T-helper 17 cell (primary cell): ENCODE results near the gene CCDC182. TPM values are rescaled to one million over a fixed set of nuclear protein-coding genes. Genes with fewer than 3 reads are reported as not detected.

ENCODE experiments used
- ATAC-seq: fragments of 150-1000 bp; cut with Tn5 transposase; 2 replicates; pipeline ENCODE4 v1.10.0; 2021; ENCODE audit warnings: mild to moderate bottlenecking, moderate library complexity
- DNase-seq, 3 donors: peaks; one replicate each; pipeline versions ENCODE4 v3.0.0 to v3.0.0-alpha.2; 2020 to 2021
- H3K9me3 ChIP-seq: one replicate; pipeline ENCODE4 v1.7.0; 2013; ENCODE audit warnings: low read length, mild to moderate bottlenecking; ENCODE audit not compliant: control insufficient read depth, poor library complexity, severe bottlenecking
- H3K27ac Mint-ChIP-seq: one replicate; pipeline ENCODE4 v1.8.0; 2022; ENCODE audit warnings: mild to moderate bottlenecking, moderate library complexity, mixed read lengths
- H3K27me3 Mint-ChIP-seq: one replicate; pipeline ENCODE4 v1.8.0; 2022; ENCODE audit warnings: mixed read lengths
- H3K36me3 Mint-ChIP-seq: one replicate; pipeline ENCODE4 v1.8.0; 2022; ENCODE audit warnings: low read depth, mixed read lengths
- H3K4me1 Mint-ChIP-seq: one replicate; pipeline ENCODE4 v1.8.0; 2022; ENCODE audit warnings: mild to moderate bottlenecking, mixed read lengths
- H3K4me3 Mint-ChIP-seq: one replicate; pipeline ENCODE4 v1.8.0; 2022; ENCODE audit warnings: mild to moderate bottlenecking, moderate library complexity, mixed read lengths
- total RNA-seq, 4 donors: library from RNA in 2 of 4; stranded (reverse) in 2 of 4; gene quantifications; one replicate each; pipeline ENCODE4 v1.2.3 and lab custom pipeline; 2022 to 2026

The CCDC182 gene
- total RNA-seq, 2 donors from 2014 or later = not detected

DNA sequence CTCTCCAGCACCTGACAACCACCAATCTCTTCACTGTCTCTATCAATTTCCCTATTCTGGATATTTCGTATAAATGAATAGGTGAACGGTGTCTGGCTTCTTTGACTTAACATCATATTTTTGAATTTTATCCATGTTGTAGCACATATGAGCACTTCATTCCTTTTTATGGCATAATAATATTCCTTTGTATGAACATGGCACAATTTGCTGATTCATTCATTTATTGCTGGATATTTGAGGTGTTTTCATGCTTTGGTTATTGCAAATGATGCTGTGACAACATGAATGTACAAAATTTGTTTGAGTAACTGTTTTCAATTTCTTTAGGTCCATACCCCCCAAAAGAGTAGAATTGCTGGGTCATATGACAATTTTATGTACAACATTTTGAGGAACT lies 12.0 kb downstream of the CCDC182 start:
- peaks cover 35% of the 10 kb centered on the region for H3K27me3 Mint-ChIP-seq

DNA sequence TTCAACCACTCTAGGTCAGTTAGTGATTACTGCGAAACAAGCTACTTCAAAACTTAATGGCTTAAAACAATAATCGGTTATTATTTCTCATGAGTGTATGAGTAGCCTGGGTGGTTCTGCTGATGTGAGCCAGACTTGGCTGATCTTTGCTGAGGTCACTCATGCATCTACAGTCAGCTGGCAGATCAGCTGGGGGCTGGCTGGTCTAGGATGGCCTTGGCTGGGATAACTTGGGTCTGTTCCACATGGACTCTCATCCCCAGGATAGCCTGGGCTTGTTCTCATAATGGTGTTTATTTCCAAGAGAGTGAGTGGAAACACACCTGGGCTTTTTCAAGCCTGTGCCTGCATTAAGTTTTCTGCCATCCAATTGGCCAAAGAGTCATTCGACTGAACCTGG lies 13.0 kb downstream of the CCDC182 start:
- H3K36me3 Mint-ChIP-seq = peaks cover 2% of the 10 kb centered on the region
- H3K9me3 ChIP-seq = no peaks in the 10 kb centered on the region
- no peak overlapping the region for H3K27ac Mint-ChIP-seq
- peaks cover 8% of the 10 kb centered on the region for H3K4me1 Mint-ChIP-seq
- ATAC-seq (no peak), DNase-seq (no peak)
- H3K27me3 Mint-ChIP-seq = peaks cover 35% of the 10 kb centered on the region
- no peak overlapping the region for H3K4me3 Mint-ChIP-seq

More for the DNA sequence above, 12.0 kb downstream of the CCDC182 start:
- Mint-ChIP-seq H3K4me3 (no peak overlapping the region), H3K4me1 (peaks cover 7% of the 10 kb centered on the region), H3K27ac (no peak overlapping the region), H3K36me3 (peaks cover 2% of the 10 kb centered on the region)
- H3K9me3 ChIP-seq = no peaks in the 10 kb centered on the region
- DNase-seq = no peak
- ATAC-seq = no peak

DNA sequence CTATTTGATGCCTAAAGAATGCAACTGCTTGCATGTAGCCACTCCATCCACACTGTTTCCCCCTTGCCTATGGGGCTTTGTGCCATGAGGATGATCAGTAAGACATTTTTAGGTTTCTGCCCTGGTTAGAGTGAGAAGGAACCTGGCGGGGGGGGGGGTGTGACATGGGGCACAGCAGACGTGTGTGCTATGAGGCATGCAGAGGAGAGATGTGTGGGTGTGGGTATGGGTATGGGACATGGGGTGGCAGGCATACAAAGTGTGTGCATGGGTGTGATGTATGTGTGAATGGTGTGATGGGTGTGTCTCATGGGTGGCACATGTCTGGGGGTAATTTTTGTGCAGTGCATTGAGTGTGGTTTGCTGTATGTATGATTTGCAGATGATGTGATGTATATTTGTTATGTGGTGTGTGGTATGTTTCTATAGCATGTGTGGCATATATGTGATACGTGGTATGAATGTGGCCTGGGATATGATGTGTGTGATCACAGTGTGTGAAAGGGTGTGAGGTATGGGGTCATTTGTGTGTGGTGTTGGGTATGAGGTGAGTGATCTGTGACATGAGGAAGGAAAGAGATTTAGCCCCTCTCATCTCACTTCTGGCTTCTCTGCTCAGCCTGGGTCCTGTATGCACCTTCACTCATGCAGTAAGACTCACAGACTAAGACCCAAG lies 14.9 kb downstream of the CCDC182 start:
- DNase-seq (no peak), ATAC-seq (no peak)
- Mint-ChIP-seq H3K36me3 (peaks cover 2% of the 10 kb centered on the region), H3K27ac (no peak overlapping the region), H3K4me1 (peaks cover 8% of the 10 kb centered on the region), H3K27me3 (peaks cover 41% of the 10 kb centered on the region), H3K4me3 (no peak overlapping the region)
- H3K9me3 ChIP-seq = no peaks in the 10 kb centered on the region

DNA sequence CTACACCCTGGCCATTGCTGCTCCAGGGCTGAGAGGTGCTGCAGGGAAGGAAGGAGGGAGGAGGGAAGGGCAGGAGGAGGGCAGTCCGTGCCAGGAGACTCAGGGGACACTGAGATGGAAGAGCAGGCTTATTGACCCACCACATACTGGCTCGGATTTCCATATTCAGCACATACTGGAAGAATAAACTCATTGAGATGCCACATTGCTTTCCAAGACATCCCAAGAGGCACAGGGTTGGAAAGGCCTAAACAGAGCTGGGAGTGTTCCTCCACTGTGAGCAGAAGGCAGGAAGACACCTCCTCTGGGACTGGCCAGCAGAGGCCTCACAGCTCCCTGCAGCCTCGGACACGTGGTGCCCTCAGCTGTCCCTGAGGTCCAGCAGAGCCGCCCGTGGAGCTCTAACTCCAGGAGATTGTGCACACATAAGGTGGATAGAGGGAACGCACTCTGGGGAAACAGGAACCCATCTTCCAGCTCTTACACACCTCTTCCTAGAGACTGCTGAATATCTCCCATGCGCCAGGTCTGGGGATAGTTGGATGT lies 17.4 kb downstream of the CCDC182 start:
- ATAC-seq (no peak), DNase-seq (no peak)
- Mint-ChIP-seq H3K27ac (no peak overlapping the region), H3K36me3 (peaks cover 2% of the 10 kb centered on the region), H3K27me3 (peaks cover 37% of the 10 kb centered on the region), H3K4me1 (peaks cover 8% of the 10 kb centered on the region), H3K4me3 (no peak overlapping the region)
- H3K9me3 ChIP-seq = no peaks in the 10 kb centered on the region

DNA sequence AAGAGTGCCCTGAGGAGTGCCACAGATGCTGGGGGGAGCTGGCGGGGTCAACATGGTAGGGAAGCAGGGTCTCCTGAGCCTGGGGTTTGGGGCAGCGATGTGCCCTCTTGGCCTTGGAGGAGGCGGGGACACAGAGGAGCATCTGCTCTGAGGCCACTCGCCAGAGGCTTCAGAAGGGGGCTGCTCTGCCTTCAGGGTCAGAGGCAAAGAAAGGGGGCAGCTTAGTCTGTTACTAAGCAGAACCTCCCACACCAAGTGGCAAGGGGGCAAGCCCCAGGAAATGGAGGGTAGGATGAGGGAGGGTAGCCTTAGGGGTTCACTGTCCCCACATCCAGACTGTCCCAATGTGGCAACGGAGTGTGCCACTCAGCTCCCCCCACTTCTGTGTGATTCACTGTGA lies 18.3 kb downstream of the CCDC182 start:
- no peaks in the 10 kb centered on the region for H3K9me3 ChIP-seq
- no peak overlapping the region for H3K27ac Mint-ChIP-seq
- H3K36me3 Mint-ChIP-seq = peaks cover 2% of the 10 kb centered on the region
- ATAC-seq (no peak), DNase-seq (no peak)
- peaks cover 8% of the 10 kb centered on the region for H3K4me1 Mint-ChIP-seq
- H3K27me3 Mint-ChIP-seq = peaks cover 44% of the 10 kb centered on the region
- no peak overlapping the region for H3K4me3 Mint-ChIP-seq

DNA sequence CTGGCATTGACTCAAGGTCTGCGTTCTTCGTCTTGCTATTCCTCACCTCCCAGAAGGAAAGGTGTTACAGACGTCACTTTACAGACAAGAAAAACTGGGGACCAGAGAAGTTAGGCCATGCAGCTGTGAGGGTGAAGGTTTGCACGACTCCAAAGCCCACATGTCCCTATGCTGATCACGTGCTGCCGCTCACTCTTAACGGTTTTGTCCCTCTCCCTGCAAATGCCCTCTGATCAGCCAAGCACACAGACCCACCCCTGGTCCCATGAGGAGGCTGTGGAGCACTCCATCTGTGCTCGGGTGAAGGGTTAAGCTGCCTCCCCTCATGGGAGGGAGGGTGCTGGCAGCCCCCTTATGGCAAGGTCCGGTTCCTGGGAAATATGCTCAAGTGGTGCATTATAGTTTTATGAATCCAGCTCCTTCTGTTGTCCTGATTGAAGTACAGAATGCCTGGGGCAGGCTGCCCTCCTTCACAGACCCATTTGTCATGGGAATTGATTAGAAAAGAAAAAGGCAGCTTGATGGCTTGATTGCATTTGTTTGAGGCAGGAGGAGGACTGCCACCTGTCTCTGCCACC lies 18.8 kb downstream of the CCDC182 start:
- no peaks in the 10 kb centered on the region for H3K9me3 ChIP-seq
- no peak for DNase-seq
- H3K4me3 Mint-ChIP-seq = no peak overlapping the region
- peaks cover 2% of the 10 kb centered on the region for H3K36me3 Mint-ChIP-seq
- peaks cover 41% of the 10 kb centered on the region for H3K27me3 Mint-ChIP-seq
- ATAC-seq = no peak
- peaks cover 8% of the 10 kb centered on the region for H3K4me1 Mint-ChIP-seq
- H3K27ac Mint-ChIP-seq = no peak overlapping the region

DNA sequence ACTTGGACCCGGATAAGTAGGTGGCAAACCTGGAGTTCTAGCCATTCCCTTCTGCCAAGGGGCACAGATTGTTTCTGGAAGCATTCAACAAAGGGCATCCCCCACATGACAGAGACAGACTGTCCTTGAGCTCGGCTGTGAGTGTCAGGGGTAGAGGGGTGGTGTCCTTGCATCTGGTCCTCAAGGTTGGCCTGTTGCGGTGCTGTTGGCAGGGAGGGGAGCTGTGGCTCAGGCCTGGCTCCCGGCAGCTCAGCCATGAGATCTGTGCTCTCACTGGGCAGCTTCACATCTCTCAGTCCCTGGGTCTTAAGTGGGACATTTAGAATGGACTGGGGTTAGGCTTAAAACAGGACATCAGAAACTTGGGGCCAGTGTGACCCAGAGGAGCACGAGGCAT lies 20.4 kb downstream of the CCDC182 start:
- Mint-ChIP-seq H3K36me3 (no peaks in the 10 kb centered on the region), H3K27me3 (peaks cover 28% of the 10 kb centered on the region), H3K4me3 (no peak overlapping the region), H3K4me1 (peaks cover 5% of the 10 kb centered on the region), H3K27ac (no peak overlapping the region)
- ATAC-seq (no peak), DNase-seq (no peak)
- H3K9me3 ChIP-seq = no peaks in the 10 kb centered on the region

DNA sequence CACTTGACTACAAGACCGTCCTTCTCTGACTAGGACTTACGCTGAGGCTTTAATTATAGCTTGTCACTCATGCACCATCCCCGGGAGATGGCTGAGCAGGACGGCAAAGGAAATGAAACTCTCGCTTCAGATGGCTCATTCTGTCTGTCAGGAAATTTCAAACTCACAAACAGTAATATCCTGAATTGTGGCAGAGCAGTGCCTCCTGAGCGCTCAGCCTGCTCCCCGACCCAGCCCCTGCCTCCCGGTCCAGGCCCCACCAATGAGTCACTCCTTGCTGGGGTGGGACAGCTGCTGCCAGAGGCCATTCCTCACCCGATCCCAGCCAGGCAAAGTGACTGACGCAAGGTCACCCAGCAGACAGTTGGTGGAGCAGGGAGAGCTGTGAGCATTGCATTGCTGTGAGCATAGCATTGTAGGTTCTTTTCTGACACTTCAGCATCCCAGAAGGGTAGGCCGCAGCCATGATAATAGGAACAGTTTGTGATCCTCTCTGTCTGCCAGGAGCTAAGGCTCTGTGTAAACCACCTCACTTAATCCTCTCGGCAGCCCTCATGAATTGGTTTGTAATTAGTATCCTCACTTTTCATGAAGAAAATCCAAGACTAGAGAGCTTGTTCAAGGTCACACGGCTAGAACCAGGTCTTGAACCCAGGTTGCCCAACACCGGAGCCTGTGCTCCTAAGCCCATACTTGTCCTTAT lies 20.9 kb downstream of the CCDC182 start:
- Mint-ChIP-seq H3K27ac (no peak overlapping the region), H3K4me3 (no peak overlapping the region), H3K27me3 (peaks cover 26% of the 10 kb centered on the region), H3K36me3 (no peaks in the 10 kb centered on the region), H3K4me1 (peaks cover 5% of the 10 kb centered on the region)
- H3K9me3 ChIP-seq = no peaks in the 10 kb centered on the region
- ATAC-seq (no peak), DNase-seq (no peak)

DNA sequence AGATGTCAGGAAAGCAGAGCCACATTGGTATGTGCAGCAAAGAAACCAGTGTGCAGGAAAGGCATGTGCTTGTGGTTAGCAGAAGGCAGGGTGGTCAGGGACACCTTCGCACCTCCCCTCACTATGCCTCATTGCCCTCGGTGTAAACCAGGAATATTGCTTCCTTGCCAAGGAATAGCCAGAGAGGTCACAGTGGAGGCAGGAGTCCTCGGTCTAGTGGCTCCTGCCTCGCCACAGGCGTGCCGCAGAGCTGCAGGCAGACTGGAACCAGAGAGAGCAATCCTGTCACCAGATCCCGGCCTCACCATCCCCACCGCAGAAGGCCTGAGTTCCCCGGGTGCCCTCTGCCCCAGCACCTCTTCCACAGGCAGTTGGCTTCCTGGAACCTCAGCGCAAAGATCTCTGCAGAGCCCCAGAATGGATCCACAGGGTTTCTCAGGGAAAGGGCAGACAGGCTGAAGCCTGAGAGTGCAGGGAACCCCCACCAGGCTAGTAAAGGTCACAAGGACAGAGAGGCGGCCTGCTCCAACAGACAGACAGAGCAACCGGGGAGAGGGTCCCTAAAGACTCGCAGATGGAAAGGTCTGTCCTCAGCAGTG lies 21.6 kb downstream of the CCDC182 start:
- DNase-seq = no peak
- H3K9me3 ChIP-seq = no peaks in the 10 kb centered on the region
- H3K4me3 Mint-ChIP-seq = no peak overlapping the region
- H3K4me1 Mint-ChIP-seq = peaks cover 3% of the 10 kb centered on the region
- no peak for ATAC-seq
- H3K36me3 Mint-ChIP-seq = no peaks in the 10 kb centered on the region
- peaks cover 31% of the 10 kb centered on the region for H3K27me3 Mint-ChIP-seq
- H3K27ac Mint-ChIP-seq = no peak overlapping the region

DNA sequence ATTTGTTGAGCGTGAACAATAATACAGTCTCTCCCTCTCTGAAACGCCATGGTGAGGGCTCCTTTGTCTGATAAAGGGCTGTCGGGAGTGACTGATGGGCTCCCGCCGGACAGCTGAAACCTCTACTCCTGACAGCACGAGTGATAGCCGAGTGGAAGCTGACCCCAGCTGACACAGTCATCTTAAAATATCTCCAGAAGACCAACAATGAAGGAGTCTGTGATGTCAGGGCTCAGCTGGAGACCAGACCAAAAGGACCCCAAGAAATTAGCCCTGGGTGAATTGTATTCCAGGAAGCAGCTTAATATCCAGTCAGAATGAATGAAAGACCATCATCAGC lies 22.4 kb downstream of the CCDC182 start:
- DNase-seq (no peak), ATAC-seq (no peak)
- Mint-ChIP-seq H3K36me3 (no peaks in the 10 kb centered on the region), H3K27ac (no peak overlapping the region), H3K27me3 (peaks cover 32% of the 10 kb centered on the region), H3K4me1 (no peaks in the 10 kb centered on the region), H3K4me3 (no peak overlapping the region)
- no peaks in the 10 kb centered on the region for H3K9me3 ChIP-seq

DNA sequence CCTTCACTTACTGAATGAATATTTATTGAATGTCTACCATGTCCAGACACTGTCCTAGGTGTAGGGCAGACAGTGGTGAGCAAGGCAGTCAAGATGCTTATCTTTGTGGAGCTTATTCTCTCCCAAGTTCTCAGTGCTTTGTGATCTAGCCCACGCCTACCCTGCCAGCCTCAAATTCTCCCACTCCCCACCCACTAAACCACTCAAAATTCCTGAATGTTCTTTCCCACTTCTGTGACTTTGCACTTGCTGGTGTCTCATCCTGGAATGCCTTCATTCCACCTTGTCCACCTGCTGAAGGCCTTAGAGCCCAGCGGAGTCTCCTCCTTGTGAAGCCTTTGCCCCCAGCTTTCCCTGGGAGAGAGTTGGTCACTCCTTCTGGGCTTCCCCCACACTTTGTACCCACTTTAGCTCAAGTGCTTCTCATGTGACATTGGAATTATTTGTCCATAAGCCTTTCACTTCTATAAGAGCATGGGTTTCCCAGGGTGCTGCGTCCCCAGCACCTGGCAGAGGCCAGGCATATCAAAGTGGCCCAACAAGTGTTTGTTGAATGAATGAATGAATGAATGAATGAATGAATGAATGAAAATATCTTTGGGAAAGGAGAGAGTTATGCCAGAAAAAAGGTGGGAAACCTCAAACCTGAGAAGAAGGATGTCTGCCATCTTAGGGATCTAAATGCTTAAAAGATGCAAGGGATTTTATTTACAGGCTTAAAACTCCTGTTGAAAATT lies 23.0 kb downstream of the CCDC182 start:
- ATAC-seq = no peak
- H3K36me3 Mint-ChIP-seq = no peaks in the 10 kb centered on the region
- no peaks in the 10 kb centered on the region for H3K4me1 Mint-ChIP-seq
- no peak for DNase-seq
- no peak overlapping the region for H3K4me3 Mint-ChIP-seq
- no peak overlapping the region for H3K27ac Mint-ChIP-seq
- H3K9me3 ChIP-seq = no peaks in the 10 kb centered on the region
- H3K27me3 Mint-ChIP-seq = peaks cover 37% of the 10 kb centered on the region

DNA sequence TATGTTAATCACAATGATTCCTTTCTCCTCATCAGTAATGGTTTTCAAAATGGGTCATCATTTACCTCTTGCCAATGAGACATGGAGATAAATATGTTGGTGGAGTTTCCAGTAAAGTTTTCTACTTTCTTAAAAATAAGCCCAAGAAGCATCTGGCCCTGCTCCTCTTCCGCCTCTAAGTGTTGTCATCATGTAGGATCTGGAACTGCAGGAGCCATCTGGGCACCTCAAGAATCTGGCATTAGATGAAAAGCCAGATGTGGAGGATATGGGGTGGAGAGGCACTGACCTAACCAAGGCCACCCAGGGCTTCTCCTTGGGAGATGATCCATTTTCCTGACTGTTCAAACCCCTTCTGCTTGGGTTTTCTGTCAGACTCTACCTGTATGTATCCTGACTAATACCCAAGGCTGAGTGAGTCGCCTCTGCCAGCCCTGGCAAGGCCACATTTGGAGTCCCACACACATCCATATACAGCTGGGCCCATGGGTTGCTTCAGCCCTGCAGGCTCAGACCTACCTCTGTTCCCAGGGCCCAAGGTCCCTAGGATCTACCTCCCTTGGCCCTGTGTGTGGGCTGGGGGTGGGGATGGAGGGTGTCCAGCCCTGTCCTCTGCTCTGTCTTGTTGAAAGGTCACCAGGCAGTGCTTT lies 24.6 kb downstream of the CCDC182 start:
- no peaks in the 10 kb centered on the region for H3K9me3 ChIP-seq
- H3K4me3 Mint-ChIP-seq = no peak overlapping the region
- H3K4me1 Mint-ChIP-seq = no peaks in the 10 kb centered on the region
- no peak for ATAC-seq
- H3K36me3 Mint-ChIP-seq = no peaks in the 10 kb centered on the region
- no peak for DNase-seq
- H3K27ac Mint-ChIP-seq = no peak overlapping the region
- peaks cover 38% of the 10 kb centered on the region for H3K27me3 Mint-ChIP-seq
